Muscle of leg (tissue), 11 donors: ENCODE measurements around the gene TBC1D1. TPM values are rescaled to one million over a fixed set of nuclear protein-coding genes. Genes with fewer than 3 reads are reported as not detected.

Experiments used
- DNase-seq: peaks from one replicate; pipeline ENCODE4 v3.0.0; 2013
- H3K27ac ChIP-seq: one replicate; pipeline ENCODE4 v1.5.1; 2013; ENCODE audit warnings: mild to moderate bottlenecking, low read length, control low read depth
- H3K27me3 ChIP-seq: one replicate; pipeline ENCODE4 v1.6.1; 2013; ENCODE audit warnings: low read length; ENCODE audit not compliant: control insufficient read depth, insufficient read depth
- H3K36me3 ChIP-seq: one replicate; pipeline ENCODE4 v1.6.1; 2013; ENCODE audit warnings: low read length; ENCODE audit not compliant: control insufficient read depth, insufficient read depth
- H3K4me1 ChIP-seq: one replicate; pipeline ENCODE4 v1.6.1; 2013; ENCODE audit warnings: low read length; ENCODE audit not compliant: control insufficient read depth, insufficient read depth
- H3K4me3 ChIP-seq: one replicate; pipeline ENCODE4 v1.5.1; 2013; ENCODE audit warnings: low read length, control low read depth
- H3K9me3 ChIP-seq: replicated peaks from 2 replicates; pipeline ENCODE4 v1.6.1; 2013; ENCODE audit warnings: low read depth, low read length; ENCODE audit not compliant: control insufficient read depth
- WGBS: methylation state at CpG from one replicate; pipeline ENCODE4 v1.1.5; 2013; ENCODE audit warnings: missing lambda C conversion rate; ENCODE audit not compliant: insufficient coverage; 5-methylcytosine and 5-hydroxymethylcytosine counted together
- polyA plus RNA-seq, 8 donors: library from polyadenylated mRNA; unstranded; fragments of 120-200 nt; gene quantifications; one replicate each; pipeline versions ENCODE4 v1.2.1 to v1.2.3, GENCODE V29; 2013; ENCODE audit warnings: inconsistent platforms in 1 of 8, low replicate concordance in 1 of 8; ENCODE audit not compliant: insufficient read length in 8 of 8, insufficient read depth in 1 of 8
- total RNA-seq: library from RNA; stranded (reverse); fragments of 120-200 nt; gene quantifications from one replicate; pipeline ENCODE4 v1.2.4, GENCODE V29; 2013

The TBC1D1 gene
- total and polyA plus RNA-seq, 9 donors: 38.0 to 85.3 (median 55.3) TPM

- H3K27me3 ChIP-seq: no peaks in the 10 kb centered on the region
- peaks cover 30% of the 10 kb centered on the region for H3K36me3 ChIP-seq
- H3K27ac ChIP-seq: peak overlapping the region; percentile 64
- WGBS: no CpG with 5 or more reads among the region's 4 CpGs
- peaks cover 10% of the 10 kb centered on the region for H3K4me1 ChIP-seq
- peak; percentile 60 for DNase-seq
- no peaks in the 10 kb centered on the region for H3K9me3 ChIP-seq
- H3K4me3 ChIP-seq: no peak overlapping the region
Observed at GRCh38 chr4:38120772-38121171, 229.9 kb downstream of the TBC1D1 start.

GRCh38 chr4:38122060-38122459, 231.2 kb downstream of the TBC1D1 start:
- no peaks in the 10 kb centered on the region for H3K27me3 ChIP-seq
- H3K9me3 ChIP-seq: no peaks in the 10 kb centered on the region
- peaks cover 10% of the 10 kb centered on the region for H3K4me1 ChIP-seq
- DNase-seq: no peak
- H3K27ac ChIP-seq: no peak overlapping the region
- no peak overlapping the region for H3K4me3 ChIP-seq
- peaks cover 23% of the 10 kb centered on the region for H3K36me3 ChIP-seq
- 60% methylated on average over 2 of the region's 6 CpGs for WGBS

- Histone ChIP-seq H3K9me3 (no peaks in the 10 kb centered on the region), H3K27ac (no peak overlapping the region), H3K4me1 (peaks cover 15% of the 10 kb centered on the region), H3K36me3 (peaks cover 14% of the 10 kb centered on the region), H3K4me3 (no peak overlapping the region), H3K27me3 (no peaks in the 10 kb centered on the region)
- no peak for DNase-seq
- 77% methylated on average over 3 of the region's 5 CpGs for WGBS
Observed at GRCh38 chr4:38123555-38123954, 232.7 kb downstream of the TBC1D1 start.

GRCh38 chr4:38124961-38125360, 234.1 kb downstream of the TBC1D1 start:
- H3K36me3 ChIP-seq: peaks cover 15% of the 10 kb centered on the region
- WGBS: 97% methylated on average over 5 of the region's 5 CpGs

DNA sequence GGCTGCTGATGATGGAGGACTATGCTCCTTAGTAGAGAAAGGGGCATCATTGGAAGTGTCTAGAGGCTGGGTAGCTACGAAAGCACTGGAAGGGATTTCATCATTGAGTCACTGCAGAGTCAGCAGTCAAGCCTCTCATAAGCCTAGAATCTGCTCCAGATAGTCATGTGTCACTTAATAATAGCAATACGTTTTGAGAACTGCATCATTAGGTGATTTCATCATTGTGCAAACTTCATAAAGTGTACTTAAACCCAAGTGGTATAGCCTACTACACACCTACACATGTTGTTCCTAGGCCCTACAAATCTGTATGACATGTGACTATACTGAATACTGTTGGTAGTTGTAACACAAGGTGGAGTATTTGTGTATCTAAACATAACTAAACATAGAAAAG, 234.9 kb downstream of the TBC1D1 start:
- peaks cover 15% of the 10 kb centered on the region for H3K36me3 ChIP-seq
- no peak overlapping the region for H3K4me3 ChIP-seq
- no peak overlapping the region for H3K27ac ChIP-seq
- peaks cover 19% of the 10 kb centered on the region for H3K4me1 ChIP-seq
- 80% methylated on average over 1 of the region's 2 CpGs for WGBS
- no peak for DNase-seq
- no peaks in the 10 kb centered on the region for H3K9me3 ChIP-seq
- H3K27me3 ChIP-seq: no peaks in the 10 kb centered on the region

More at GRCh38 chr4:38124961-38125360, 234.1 kb downstream of the TBC1D1 start:
- no peak overlapping the region for H3K4me3 ChIP-seq
- H3K27me3 ChIP-seq: no peaks in the 10 kb centered on the region
- H3K4me1 ChIP-seq: peaks cover 20% of the 10 kb centered on the region
- no peak overlapping the region for H3K27ac ChIP-seq
- no peak for DNase-seq
- H3K9me3 ChIP-seq: no peaks in the 10 kb centered on the region

DNA sequence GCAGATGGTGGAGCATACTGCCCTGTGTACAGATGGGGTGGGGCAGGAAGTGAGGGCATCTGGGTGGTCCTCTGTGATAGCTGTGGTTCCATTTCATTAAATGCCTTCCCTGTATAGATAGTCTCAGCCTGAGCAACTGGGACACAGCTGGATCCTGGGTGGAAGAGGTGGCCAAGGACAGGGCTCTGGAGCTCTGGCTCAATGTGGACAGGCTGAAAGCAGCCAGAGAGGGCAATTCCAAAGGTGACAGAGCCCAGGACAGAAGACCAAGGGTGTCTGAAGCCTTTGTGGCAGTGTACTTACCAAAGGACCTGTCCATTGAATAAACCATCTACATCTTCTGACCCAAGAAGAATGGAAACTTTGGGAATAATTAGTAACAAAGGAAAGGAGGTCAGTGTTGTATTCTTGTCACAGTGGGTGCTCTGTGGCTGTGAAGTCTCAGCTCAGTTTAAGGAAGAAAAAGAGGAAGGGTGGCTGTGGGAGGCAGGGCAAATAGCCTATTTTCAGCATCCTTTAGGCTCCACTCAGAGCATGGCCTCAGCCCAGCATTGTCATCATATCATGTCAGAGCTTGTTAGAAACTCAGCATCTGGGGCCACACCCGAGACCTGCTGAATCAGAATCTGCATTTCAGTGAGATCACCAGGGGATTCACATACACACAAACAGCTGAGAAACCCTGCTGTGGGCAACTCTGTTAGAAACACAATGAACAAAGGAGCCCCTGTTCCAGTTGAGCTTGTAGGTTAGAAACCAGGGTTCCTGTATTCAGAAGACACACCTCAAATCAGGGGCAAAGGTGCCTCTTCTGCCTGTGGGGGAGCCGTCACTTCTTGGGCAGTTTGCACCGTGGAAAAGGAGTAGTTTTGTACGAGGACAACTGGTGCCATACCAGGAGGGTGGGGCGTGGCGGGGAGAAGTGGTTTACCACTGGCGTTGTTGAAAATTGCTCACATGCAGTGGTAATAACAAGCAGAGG, 237.9 kb downstream of the TBC1D1 start:
- Histone ChIP-seq H3K27me3 (no peaks in the 10 kb centered on the region), H3K4me1 (peaks cover 42% of the 10 kb centered on the region), H3K4me3 (no peak overlapping the region), H3K9me3 (no peaks in the 10 kb centered on the region), H3K27ac (peak overlapping the region; percentile 74), H3K36me3 (peaks cover 18% of the 10 kb centered on the region)
- 69% methylated on average over 6 of the region's 7 CpGs for WGBS
- DNase-seq: peak; percentile 65

GRCh38 chr4:38129460-38130227, 238.8 kb downstream of the TBC1D1 start:
- peaks cover 23% of the 10 kb centered on the region for H3K36me3 ChIP-seq
- no peak overlapping the region for H3K4me3 ChIP-seq
- H3K27ac ChIP-seq: peak overlapping the region; percentile 74
- WGBS: no CpG with 5 or more reads among the region's 7 CpGs
- H3K27me3 ChIP-seq: no peaks in the 10 kb centered on the region
- no peaks in the 10 kb centered on the region for H3K9me3 ChIP-seq
- peaks cover 42% of the 10 kb centered on the region for H3K4me1 ChIP-seq
- peak; percentile 73 for DNase-seq

DNA sequence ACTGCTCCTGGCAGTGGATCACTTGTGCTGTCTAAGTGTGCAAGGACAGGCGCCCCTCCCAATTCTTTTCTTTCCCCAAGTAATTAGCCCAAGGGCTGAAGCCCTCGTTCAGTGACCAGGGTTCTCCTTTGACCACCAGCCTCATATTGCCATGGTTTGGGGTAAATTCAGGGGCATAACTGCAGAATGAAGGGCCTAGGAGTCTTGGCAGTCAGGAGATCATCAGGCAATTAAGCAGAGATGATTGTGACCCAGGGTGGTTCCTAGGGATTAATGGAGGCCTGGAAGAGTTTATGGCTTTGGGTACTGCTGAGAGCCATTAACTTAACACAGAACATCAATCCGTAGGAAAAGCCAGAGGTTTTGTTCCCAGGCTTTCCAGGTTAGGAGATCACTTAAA, 240.0 kb downstream of the TBC1D1 start:
- Histone ChIP-seq H3K36me3 (peaks cover 17% of the 10 kb centered on the region), H3K27me3 (no peaks in the 10 kb centered on the region), H3K4me1 (peaks cover 42% of the 10 kb centered on the region), H3K9me3 (no peaks in the 10 kb centered on the region), H3K27ac (peak overlapping the region; percentile 94), H3K4me3 (no peak overlapping the region)
- DNase-seq: no peak
- no CpG with 5 or more reads among the region's 3 CpGs for WGBS

DNA sequence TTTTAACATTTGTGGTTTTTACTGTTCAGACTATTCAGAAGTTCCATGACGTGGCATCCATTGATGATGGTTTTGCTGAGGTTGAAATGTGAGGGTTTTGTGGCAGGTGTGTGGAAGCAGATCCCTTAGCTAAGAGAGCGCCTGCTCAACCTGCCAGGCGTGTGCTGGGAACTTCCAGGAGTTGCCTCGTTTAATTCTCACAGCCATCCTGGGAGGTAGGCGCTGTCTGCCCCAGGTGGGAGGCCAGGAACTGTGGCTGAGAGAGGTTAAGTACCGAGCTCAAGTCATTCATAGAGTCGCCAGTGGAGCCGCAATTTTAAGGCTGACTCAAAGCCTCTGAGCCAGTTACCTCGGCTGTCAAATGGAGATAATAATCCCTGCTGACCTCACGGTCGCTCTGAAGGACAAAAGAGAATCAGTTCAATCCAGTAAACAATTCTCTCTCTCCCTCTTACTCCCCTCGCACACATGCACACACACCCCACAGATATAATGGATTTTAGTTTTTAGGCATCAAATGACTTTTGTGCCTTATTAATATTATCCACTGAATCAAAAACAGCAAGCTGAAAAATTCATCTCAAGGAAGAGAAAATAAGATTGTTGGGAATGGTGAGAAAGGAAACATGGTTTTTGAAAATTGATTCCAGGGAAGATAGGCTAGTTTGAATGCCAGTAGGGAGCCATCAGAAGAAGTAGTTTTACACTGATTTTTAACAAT, 240.6 kb downstream of the TBC1D1 start:
- Histone ChIP-seq H3K27me3 (no peaks in the 10 kb centered on the region), H3K4me3 (no peak overlapping the region), H3K27ac (peak overlapping the region; percentile 94), H3K4me1 (peaks cover 42% of the 10 kb centered on the region), H3K36me3 (peaks cover 20% of the 10 kb centered on the region), H3K9me3 (no peaks in the 10 kb centered on the region)
- 36% methylated on average over 8 of the region's 12 CpGs for WGBS
- peak; percentile 53 for DNase-seq
